ENCODE data around the gene POLG2. TPM values are rescaled to one million over a fixed set of nuclear protein-coding genes. Genes with fewer than 3 reads are reported as not detected.

Gene POLG2
- total and polyA plus RNA-seq, 9 of the 15 experiments (the other 6 are each of a cell fraction or from before 2014, with no cell fraction given): 13.4 to 44.8 (median 37.0) TPM

DNA sequence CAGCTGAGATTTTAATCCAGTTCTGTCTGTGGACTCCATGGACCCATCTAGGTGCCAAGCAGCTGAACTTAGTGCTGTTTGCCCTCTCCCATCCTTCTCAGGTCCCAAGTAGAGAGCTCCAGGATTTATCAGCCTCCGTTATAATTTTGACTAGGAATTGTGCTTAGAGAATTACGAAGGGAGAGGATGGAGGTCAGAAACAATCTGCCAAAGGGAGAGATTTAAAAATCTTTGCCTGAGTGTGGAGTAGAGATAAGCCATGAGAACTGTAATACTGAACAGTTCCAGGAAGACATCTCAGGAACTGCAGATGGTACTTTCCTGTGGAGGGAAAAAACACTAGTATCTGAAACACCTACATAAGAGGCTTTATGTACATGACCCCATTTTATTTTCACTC is 36.9 kb upstream of the POLG2 start (continued):
- TF ChIP-seq, protein P1, sequence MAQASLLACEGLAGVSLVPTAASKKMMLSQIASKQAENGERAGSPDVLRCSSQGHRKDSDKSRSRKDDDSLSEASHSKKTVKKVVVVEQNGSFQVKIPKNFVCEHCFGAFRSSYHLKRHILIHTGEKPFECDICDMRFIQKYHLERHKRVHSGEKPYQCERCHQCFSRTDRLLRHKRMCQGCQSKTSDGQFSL (CRISPR knock-in tag; IDR thresholded peaks at IDR 0.05): no peak
- TF ChIP-seq, protein P1 (tag; IDR thresholded peaks at IDR 0.05): no peak
- TF ChIP-seq KAT7 (CRISPR knock-in tag; IDR thresholded peaks at IDR 0.05; ENCODE audit: borderline replicate concordance) (no peak), PML (IDR thresholded peaks at IDR 0.05; ENCODE audit: low read length) (peak; percentile 71), FOS (IDR thresholded peaks at IDR 0.05; ENCODE audit: extremely low read depth, insufficient read length) (no peak), SAP30 (IDR thresholded peaks at IDR 0.05; ENCODE audit: borderline replicate concordance, insufficient read depth, low read depth, low read length, poor library complexity, severe bottlenecking) (no peak), EHMT2 (IDR thresholded peaks at IDR 0.05) (no peak), PRMT5 (CRISPR knock-in tag; IDR thresholded peaks at IDR 0.05) (no peak), MCM5 (IDR thresholded peaks at IDR 0.05; ENCODE audit: low read depth) (no peak), TRIM24 (IDR thresholded peaks at IDR 0.05) (0 out of 4 replicates have a peak, but pooled peaks of 1 of the 2 experiments have one; percentile 8), MYC (IDR thresholded peaks at IDR 0.05; ENCODE audit: low read depth, low read length) (no peak), MYC (CRISPR knock-in tag; IDR thresholded peaks at IDR 0.05; ENCODE audit: borderline replicate concordance, low read depth) (no peak), YY1 (IDR thresholded peaks at IDR 0.05; ENCODE audit: borderline replicate concordance in 1 of 3, control insufficient read depth in 1 of 3, extremely low read depth in 1 of 3, insufficient read depth in 3 of 3, insufficient read length in 1 of 3, insufficient replicate concordance in 2 of 3, low read depth in 1 of 3, low read length in 2 of 3) (no peak), MTF1 (CRISPR knock-in tag; IDR thresholded peaks at IDR 0.05; ENCODE audit: borderline replicate concordance) (no peak), ZNF764 (CRISPR knock-in tag; IDR thresholded peaks at IDR 0.05; ENCODE audit: low read depth) (no peak), ZFPM2 (CRISPR knock-in tag; IDR thresholded peaks at IDR 0.05) (no peak), SLC30A9 (CRISPR knock-in tag; IDR thresholded peaks at IDR 0.05) (no peak), HDAC6 (IDR thresholded peaks at IDR 0.05; ENCODE audit: low read depth, low read length) (no peak), POLR2H (tag; IDR thresholded peaks at IDR 0.05; ENCODE audit: low read depth) (no peak)
- TF ChIP-seq, protein P2, sequence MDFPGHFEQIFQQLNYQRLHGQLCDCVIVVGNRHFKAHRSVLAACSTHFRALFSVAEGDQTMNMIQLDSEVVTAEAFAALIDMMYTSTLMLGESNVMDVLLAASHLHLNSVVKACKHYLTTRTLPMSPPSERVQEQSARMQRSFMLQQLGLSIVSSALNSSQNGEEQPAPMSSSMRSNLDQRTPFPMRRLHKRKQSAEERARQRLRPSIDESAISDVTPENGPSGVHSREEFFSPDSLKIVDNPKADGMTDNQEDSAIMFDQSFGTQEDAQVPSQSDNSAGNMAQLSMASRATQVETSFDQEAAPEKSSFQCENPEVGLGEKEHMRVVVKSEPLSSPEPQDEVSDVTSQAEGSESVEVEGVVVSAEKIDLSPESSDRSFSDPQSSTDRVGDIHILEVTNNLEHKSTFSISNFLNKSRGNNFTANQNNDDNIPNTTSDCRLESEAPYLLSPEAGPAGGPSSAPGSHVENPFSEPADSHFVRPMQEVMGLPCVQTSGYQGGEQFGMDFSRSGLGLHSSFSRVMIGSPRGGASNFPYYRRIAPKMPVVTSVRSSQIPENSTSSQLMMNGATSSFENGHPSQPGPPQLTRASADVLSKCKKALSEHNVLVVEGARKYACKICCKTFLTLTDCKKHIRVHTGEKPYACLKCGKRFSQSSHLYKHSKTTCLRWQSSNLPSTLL (IDR thresholded peaks at IDR 0.05): no peak
- TF ChIP-seq, protein P3, sequence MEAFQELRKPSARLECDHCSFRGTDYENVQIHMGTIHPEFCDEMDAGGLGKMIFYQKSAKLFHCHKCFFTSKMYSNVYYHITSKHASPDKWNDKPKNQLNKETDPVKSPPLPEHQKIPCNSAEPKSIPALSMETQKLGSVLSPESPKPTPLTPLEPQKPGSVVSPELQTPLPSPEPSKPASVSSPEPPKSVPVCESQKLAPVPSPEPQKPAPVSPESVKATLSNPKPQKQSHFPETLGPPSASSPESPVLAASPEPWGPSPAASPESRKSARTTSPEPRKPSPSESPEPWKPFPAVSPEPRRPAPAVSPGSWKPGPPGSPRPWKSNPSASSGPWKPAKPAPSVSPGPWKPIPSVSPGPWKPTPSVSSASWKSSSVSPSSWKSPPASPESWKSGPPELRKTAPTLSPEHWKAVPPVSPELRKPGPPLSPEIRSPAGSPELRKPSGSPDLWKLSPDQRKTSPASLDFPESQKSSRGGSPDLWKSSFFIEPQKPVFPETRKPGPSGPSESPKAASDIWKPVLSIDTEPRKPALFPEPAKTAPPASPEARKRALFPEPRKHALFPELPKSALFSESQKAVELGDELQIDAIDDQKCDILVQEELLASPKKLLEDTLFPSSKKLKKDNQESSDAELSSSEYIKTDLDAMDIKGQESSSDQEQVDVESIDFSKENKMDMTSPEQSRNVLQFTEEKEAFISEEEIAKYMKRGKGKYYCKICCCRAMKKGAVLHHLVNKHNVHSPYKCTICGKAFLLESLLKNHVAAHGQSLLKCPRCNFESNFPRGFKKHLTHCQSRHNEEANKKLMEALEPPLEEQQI (IDR thresholded peaks at IDR 0.05): peak; percentile 73; the same call in 1 of the 2 replicates
- TF ChIP-seq, protein P4, sequence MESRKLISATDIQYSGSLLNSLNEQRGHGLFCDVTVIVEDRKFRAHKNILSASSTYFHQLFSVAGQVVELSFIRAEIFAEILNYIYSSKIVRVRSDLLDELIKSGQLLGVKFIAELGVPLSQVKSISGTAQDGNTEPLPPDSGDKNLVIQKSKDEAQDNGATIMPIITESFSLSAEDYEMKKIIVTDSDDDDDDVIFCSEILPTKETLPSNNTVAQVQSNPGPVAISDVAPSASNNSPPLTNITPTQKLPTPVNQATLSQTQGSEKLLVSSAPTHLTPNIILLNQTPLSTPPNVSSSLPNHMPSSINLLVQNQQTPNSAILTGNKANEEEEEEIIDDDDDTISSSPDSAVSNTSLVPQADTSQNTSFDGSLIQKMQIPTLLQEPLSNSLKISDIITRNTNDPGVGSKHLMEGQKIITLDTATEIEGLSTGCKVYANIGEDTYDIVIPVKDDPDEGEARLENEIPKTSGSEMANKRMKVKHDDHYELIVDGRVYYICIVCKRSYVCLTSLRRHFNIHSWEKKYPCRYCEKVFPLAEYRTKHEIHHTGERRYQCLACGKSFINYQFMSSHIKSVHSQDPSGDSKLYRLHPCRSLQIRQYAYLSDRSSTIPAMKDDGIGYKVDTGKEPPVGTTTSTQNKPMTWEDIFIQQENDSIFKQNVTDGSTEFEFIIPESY (CRISPR knock-in tag; IDR thresholded peaks at IDR 0.05): no peak
